Measurements from ENCODE around the gene NPPA. TPM values are rescaled to one million over a fixed set of nuclear protein-coding genes. Genes with fewer than 3 reads are reported as not detected.

NPPA gene
- total RNA-seq, 1 experiment from 2014 or later: not detected

- Histone ChIP-seq H2BK20ac (ENCODE audit: low read depth, low read length, poor library complexity, severe bottlenecking) (no peak overlapping the region), H2AK5ac (ENCODE audit: insufficient read length, low read length) (no peak overlapping the region), H2BK15ac (ENCODE audit: low read depth, low read length) (no peak overlapping the region), H3K9ac (ENCODE audit: extremely low read depth, insufficient read length, low read length) (no peak overlapping the region), H2BK5ac (ENCODE audit: insufficient read length, low read length) (no peak overlapping the region), H3K79me2 (ENCODE audit: insufficient read depth, low read length) (no peaks in the 10 kb centered on the region), H3T11ph (ENCODE audit: low read length) (no peak overlapping the region), H3K23me2 (ENCODE audit: insufficient read length, low read depth, low read length, poor library complexity, severe bottlenecking) (no peaks in the 10 kb centered on the region), H4K20me1 (ENCODE audit: control insufficient read depth, insufficient read depth, insufficient read length) (no peaks in the 10 kb centered on the region), H3K79me1 (ENCODE audit: insufficient read depth, low read depth, low read length, poor library complexity, severe bottlenecking) (no peaks in the 10 kb centered on the region), H3K27me3 (ENCODE audit: insufficient read depth, low read length) (no peaks in the 10 kb centered on the region), H3K4me1 (ENCODE audit: insufficient read depth, low read length) (peaks cover 2% of the 10 kb centered on the region; the same call in 1 of the 2 replicates), H3K23ac (ENCODE audit: insufficient read length, low read depth, low read length) (no peak overlapping the region), H3K27ac (ENCODE audit: insufficient read length, low read depth, low read length) (no peak overlapping the region), H2BK120ac (ENCODE audit: low read depth, low read length, poor library complexity, severe bottlenecking) (no peak overlapping the region), H3K4me2 (ENCODE audit: insufficient read depth, insufficient read length, low read length) (no peak overlapping the region), H4K91ac (ENCODE audit: insufficient read length, low read depth, low read length) (no peak overlapping the region), H3K9me3 (ENCODE audit: control insufficient read depth, low read depth, low read length) (no peaks in the 10 kb centered on the region), H2BK12ac (ENCODE audit: insufficient read length, low read depth, low read length) (no peak overlapping the region), H3K14ac (ENCODE audit: insufficient read depth, low read length) (no peak overlapping the region; the same call in 1 of the 2 replicates), H3K18ac (ENCODE audit: insufficient read length, low read depth, low read length) (no peak overlapping the region), H4K8ac (replicated peaks; ENCODE audit: insufficient read length, low read depth, low read length) (no peak overlapping the region), H3K4ac (ENCODE audit: low read depth, low read length) (no peak overlapping the region), H4K5ac (ENCODE audit: insufficient read length, low read depth, low read length) (no peak overlapping the region), H2AFZ (ENCODE audit: low read length) (no peak overlapping the region), H3K56ac (ENCODE audit: insufficient read length, low read depth, low read length) (no peak overlapping the region)
- no peak for DNase-seq
- Mint-ChIP-seq H3K36me3 (ENCODE audit: insufficient read depth in 1 of 3, low read depth in 3 of 3) (0 out of 7 replicates have a peak, but pooled peaks cover 0 to 7% (median 0%) of the 10 kb centered on the region in 3 experiments), H3K4me3 (no peak overlapping the region; a peak in 1 of 5 replicates), H3K27ac (peak overlapping the region in 1 of 3 experiments; percentile 35; a peak in 2 of 7 replicates), H3K9me3 (peaks cover 0 to 5% of the 10 kb centered on the region in 2 experiments; a peak in 4 of 5 replicates), H3K4me1 (peaks cover 10% of the 10 kb centered on the region in 2 experiments), H3K27me3 (ENCODE audit: low read depth) (no peaks in the 10 kb centered on the region; the same call in none of the 2 replicates)
- WGBS (ENCODE audit: extremely low coverage, insufficient read length, low lambda C conversion rate): no CpG with 5 or more reads among the region's 28 CpGs
- no peak for TF ChIP-seq CTCF (conservative IDR thresholded peaks at IDR 0.05)
These were observed 32.0 kb upstream of the NPPA start for GRCh38 chr1:11879311-11880180.

Data from H9 (cell line).